Measurements from ENCODE around the gene FCAMR.

FCAMR gene, protein sequence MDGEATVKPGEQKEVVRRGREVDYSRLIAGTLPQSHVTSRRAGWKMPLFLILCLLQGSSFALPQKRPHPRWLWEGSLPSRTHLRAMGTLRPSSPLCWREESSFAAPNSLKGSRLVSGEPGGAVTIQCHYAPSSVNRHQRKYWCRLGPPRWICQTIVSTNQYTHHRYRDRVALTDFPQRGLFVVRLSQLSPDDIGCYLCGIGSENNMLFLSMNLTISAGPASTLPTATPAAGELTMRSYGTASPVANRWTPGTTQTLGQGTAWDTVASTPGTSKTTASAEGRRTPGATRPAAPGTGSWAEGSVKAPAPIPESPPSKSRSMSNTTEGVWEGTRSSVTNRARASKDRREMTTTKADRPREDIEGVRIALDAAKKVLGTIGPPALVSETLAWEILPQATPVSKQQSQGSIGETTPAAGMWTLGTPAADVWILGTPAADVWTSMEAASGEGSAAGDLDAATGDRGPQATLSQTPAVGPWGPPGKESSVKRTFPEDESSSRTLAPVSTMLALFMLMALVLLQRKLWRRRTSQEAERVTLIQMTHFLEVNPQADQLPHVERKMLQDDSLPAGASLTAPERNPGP

DNA sequence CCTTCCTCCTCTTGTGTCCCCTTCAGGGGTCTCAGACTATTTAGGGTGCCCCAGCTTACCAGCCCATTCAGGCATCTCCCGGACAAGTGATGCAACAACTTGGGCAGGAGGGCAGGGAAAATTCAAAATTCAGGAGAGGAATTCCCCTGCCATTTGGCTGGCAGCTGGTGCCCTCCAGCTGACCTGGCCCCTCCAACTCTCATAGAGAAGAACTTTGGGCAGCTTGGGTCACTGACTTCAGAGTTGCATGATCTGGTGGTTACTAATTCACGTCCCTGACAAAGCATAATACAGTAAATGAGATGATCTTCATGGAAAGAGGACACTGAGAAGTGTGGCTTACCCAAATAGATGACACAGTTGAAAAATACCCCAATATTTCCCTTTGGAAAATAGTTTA is at the start of gene FCAMR:
Gene FCAMR, minus strand, starts transcription at position 15 of the 400 bp plus-strand sequence. CDS start 335 bp downstream, outside the sequence.
- DNase-seq (ENCODE audit: low read depth), result no peak

DNA sequence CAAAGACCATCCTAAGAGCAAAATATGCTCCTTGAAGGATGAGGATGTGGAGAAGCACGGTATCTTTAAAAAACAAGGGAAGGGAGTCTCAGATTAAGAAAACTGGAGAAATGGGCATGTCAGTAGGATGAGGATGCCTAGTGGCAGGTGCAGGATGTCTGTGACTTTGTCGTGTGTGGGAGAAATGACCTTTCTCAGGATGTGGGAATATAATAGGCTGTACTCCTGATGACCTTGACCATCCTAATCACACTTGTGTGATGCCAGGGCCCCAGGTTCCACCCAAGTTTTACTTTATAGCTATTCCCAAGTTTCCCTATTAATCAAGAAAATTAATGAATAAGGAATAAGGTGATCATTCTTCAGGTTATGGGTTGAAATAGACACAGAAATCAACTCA is 49.4 kb upstream of the FCAMR start:
- no peak for DNase-seq (ENCODE audit: low read depth)

DNA sequence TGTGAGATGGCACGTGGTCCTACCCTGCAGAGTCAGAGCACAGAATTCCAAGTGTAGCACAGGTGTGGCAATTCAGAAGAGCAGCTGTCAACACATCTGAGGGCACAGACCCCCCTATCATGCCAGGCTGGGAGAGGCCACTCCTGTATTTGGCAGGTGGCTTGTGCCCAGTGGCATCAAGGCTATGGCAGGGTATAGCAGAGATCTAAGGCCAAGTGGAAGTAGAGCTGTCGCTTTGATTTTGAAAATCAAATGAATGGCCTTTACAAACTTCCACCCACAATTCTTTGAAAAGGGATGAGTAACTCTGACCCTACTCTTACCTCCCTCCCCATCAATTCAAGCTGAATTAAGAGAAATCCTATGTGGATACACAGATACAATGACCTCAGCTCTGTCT is 48.9 kb upstream of the FCAMR start:
- DNase-seq (ENCODE audit: low read depth), result no peak

DNA sequence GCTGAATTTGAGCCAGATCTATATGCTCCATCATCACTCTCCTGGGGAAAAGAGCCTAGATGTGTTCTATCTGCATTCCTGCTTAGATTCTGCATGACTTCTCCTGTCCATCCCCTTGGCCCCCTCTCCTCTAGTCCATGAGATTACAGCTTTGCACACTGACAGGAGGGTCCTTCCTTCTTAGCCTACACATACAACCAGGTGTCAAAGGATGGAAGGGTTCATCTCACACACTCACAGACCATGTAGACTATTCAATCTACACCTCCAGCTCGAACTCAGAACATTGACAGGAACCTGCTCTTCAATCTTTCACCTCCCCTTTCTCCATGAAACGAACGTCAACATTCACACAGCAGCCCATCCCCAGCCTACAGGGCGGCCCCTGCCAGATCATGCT is 48.4 kb upstream of the FCAMR start:
- no peak for DNase-seq (ENCODE audit: low read depth)

DNA sequence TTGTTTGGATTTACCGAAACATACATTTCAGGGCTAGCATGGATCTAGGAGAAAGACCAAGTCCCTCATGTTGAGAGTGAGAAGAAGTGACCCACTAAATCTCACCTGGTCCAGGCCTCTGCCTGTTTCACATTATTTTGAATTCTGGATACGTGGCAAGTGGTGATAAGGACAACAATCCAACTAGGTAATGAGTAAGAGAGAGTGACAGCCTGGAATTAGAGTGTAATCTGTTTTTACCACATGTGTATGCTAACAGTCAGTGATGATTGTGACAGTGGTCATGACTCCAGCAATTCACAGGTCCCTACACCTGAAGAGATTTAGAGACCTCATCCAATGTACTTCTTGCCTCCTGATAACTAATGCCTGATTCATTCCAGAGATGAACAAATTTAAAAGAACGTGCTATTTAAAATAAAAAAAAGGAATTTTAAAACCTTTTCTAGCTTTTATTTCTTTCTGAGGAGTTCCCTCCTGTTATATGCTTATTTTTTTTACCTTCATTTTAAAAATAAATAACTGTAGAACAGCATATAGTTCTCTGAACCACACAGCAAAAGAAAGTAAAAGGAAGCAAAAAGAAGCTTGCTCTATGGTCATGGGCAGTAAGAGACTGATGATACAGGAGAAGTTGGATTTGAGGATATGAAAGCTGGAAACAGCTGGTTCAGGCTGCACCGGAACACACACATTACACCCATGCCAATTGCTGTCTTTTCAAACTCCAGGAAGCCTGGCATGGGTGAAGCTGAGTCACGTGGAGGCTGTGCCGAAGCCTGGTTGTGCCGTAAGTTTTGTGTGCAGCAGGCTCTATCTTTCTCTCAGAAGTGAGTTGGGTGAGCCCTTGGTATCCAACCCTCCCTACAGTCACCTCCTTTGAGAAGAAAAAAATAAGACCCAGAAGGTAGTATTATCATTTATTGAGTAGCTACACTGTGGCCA is 47.6 kb upstream of the FCAMR start:
- no peak for DNase-seq (ENCODE audit: low read depth)

DNA sequence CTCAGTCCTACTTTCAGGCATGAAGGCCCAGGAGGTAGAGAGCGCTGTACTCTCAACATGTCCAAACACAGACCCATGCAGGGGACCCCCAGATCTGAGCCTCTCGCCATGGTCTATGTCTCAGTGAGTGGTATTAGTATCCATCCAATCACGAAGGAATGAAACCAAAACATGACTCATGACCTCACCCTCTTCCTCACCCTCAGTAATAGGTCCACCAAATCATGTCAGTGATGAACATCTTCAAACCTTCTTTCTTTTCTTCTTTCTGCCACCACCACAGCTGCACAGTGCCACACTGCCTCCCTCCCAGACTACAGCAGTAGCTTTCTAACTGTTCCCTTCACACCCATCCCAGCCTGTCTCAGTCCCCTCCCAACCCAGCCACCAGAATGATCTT is 45.5 kb upstream of the FCAMR start:
- DNase-seq (ENCODE audit: low read depth), result no peak

DNA sequence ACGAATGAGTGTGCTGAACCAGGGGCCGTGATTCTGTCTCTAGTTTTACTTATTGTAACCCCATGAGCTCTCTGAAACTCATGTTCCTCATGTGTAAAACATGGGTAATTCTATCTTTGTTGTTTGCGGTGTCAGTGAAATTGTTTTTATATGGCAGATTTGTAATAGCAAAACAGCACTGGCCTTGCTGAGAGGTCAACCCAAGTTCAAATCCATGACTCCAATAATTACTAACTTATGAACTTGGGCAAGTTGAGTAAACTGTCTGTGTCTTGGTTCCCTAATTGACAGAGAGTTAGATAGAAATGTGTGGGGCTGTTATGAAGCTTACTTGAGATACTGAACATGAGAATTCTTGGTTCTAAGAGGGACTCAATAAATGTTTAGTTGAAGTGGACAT is 44.5 kb upstream of the FCAMR start:
- DNase-seq (ENCODE audit: low read depth), result no peak

DNA sequence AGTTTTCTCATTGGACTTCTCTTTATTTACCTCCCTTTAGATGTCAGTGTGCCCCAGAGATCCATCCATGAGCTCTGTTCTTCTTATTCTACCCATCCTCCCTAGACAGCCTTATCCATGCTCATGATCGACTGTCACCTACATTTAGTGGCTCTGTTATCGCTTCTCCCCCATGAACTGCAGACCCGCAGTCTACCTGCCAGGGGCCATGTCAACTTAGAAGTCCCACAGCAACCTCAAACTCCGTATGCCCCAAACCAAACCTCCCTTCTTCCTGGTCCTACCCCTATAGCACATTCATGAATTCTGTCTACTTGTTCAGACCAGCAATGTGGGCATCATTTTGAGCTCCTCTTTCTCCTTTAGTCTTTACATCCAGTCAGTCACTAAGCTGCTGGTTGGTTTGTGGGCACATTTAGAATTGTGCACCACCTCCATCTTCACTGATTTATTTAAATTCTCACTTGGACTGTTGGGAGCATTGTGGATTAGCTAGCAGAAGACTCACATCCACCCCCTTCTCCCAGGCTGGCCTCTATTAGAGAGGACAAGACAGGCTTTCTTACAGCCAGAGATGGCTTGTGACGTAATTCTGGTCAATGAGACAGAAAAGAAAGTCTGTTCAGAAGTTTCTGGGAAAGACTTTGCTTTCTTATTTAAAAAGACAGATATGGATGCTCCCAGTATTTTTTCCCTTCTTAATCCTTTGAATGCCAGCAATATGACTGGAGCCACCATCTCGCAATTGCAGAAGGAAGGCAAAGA is 43.2 kb upstream of the FCAMR start:
- no peak for DNase-seq (ENCODE audit: low read depth)

DNA sequence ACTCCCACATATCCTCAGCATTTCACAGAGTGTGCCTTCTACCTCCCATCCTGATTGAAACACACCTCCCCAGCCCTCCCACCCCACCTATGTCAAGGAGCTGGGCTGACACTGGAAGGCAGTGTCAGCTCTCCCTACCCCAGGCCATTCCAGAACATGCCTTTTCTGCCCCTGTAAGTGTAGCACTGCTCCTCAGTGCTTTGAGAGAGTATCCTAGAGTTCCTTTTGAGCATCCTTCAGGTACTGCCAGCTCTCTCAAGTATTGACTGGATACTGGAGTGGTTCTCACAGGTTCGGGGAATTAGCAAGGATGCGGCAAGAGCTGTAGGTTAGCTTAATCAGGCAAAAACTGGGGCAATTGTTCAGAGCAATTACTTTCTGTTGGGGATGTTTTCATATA is 40.5 kb upstream of the FCAMR start:
- DNase-seq (ENCODE audit: low read depth), result no peak

DNA sequence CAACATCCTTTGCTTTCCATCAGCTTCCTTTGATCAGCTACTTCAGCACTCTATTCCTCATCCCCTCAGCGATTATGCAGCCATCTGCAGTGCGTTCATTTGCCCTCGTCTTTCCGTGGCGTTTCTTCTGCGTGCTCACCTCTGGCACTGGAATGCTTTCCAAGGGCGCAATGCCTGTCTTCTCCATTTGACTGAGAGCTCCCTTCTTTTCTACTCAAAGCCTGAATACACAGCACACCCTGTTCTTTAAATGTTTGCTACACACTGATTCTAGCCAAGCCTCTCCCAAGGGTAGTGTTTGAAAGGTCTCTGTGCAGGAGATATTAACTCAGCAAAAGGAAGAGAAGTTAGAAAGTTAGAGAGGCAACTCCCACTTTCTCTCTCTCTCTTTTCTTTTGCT is 39.7 kb upstream of the FCAMR start:
- DNase-seq (ENCODE audit: low read depth), result no peak

DNA sequence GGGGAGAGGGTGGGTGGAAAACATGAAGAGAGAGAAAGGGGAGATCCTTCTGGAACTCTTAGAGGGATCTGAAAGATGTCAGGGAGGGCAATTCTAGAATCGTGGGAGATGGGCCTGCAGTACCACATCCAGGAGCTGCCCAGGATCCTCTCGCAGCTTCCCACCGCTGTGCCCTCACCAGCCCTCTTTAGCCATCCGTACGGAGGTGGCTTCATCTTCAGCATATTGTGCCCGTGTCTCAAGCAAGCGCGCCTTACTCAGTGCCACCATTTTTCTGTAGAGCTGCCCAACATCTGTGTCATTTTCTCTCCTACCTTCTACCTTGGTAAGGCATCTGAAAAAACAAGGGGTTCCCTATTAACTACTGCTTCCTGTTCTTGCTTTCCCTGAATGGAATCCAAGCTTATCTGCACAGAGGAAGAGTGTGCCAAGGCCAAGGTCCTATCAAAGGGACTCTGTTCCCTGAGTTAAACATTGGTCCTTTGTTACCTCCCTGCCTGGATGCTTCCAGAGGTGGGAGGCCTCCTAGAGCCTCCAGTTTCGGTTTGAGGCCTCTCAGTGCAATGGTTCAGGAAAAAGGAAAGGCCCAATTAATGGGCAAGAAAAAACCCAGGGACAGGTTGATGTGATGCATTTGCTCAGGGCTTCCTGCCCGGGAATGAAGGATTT is 39.1 kb upstream of the FCAMR start:
- DNase-seq (ENCODE audit: low read depth), result no peak

DNA sequence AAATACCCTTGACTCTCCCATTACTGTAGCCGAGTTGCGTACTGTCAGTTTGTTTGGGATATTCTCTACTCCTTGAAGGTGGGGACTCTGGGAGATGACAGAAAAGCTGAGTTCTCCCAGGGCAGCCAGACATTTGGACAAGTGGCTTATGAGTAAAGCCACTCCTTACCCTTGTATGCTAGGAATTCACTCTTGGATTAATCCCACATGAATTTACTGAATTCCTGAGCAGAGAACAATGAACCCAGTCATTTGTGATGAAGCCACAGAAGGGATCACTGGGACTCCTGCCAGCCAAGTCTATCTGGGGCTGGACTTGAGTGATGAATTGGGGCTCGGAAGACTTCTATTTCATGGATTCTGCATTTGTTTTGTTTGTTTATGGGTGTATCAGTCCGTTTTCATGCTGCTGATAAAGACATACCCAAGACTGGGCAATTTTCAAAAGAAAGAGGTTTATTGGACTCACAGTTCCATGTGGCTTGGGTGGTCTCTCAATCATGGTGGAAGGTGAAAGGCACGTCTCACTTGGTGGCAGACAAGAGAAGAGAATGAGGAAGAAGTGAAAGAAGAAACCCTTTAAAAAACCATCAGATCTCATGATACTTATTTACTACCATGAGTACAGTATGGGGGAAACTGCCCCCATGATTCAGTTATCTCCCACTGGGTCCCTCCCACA is 37.2 kb upstream of the FCAMR start:
- DNase-seq (ENCODE audit: low read depth), result no peak

DNA sequence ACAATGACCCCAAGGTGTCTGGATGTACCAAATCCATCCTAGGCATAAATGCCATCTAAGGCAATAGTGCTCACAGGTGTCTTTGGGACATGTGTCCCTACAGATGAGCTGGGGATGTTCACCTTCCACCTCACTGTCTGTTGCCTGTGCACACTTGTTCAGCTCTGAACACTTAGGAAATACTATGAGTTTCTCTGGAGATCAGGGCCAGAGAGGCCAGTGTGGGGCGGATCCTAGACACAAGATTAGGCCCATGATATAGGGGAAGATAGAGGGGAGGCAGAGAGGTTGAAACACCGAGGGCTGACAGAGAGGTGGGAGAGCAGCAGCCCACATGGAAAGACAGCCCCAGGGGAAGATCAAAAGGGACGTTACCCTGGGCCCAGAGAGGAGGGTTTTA is 36.7 kb upstream of the FCAMR start:
- DNase-seq (ENCODE audit: low read depth), result no peak

DNA sequence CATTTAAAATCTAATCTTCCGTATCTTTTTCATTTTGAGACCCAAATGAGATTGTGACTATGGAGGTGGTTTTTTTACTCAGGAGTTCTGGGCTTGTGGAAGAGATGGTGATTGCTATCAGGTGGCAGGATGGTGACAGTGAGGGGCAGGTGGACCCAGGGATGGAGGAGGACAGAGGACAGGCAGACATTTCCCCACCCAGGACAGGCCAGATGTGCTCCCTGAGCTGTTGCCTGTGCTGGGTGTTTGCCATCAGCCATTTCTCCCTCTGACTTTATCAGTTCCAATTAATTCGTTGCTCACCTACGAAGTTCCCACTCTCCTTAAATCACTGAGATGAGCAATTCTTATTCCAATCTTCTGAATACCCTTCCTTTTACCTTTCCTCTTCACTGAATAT is 35.8 kb upstream of the FCAMR start:
- DNase-seq (ENCODE audit: low read depth), result no peak

DNA sequence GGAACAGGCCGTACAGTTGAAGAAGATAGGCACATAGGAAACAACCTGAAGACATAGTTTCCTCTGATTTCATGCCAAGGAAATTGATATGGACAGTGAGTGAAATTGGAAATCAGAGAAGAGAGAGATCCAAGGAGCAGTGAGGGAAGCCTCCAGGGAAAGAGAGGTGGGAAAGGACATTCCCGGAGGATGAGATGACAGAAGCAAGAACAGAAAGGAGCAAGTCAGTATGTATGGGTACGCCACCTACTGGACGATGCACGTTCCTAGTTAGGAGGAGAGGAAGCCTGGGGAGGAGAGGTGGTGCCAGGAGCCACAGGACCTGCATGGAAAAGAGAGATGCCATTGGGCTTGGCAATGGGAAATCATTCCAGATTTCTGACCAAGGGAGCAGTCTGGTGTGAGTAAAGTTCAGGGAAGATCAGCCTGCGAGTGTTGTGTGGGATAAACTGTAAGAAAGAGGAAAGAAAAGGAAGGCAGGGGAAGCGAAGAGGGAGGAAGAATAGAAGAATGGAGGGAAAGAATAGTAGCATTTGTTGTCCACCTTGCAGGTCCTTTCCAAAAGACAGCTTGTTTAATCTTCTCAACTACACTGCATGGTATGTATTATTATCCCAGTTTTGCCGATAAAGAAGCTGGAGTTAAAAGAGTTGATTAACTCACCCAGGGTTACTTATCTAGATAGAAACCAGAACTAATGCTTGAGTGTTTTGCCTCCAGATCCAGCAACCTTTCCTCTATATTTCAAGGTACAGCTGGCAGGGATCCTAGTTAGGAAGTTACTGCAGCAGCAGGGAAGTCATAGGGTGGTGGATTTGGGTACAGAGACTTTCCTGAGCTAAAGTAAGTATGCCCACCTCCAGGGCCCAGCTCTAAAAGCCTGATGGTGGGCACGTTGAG is 34.9 kb upstream of the FCAMR start:
- no peak for DNase-seq (ENCODE audit: low read depth)

DNA sequence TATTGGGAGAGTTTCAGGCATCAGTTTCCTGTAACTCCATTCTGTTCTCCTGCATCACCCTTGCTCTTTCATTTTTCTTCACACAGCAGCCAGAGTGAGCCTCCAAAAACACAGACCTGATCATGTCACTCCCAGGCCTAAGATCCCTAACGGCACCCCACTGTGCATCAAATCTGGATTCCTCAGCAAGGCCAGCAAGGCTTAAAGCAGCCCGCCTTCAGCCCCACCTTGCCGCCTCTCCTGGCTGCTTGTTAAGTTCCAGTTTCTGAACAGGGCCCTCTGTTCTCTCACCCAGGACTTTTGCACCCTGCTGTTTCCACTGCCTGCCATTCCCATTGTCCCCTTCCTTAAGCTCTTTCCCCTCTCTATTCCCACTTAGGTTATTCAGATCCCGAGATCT is 33.0 kb upstream of the FCAMR start:
- DNase-seq (ENCODE audit: low read depth), result no peak

DNA sequence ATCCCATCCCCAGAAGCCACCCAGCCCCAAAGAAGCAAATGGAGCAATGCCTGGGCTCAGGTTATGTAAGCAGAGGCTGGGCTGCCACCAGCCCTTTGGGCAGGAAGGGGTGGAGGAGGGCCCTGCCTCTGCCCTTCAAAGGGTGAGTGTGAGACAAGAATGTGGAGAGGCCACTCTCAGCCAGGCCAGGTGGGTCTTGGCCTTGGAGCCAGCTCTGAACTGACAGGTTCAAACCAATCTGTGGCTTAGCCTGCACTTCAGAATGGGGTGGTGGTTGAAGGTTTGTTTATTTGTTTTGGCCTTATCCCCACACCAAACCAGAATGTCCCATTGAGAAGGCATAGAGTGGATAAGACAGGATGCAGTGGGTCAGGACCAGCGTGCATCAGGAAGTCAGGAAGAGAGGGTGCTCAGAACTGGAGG is 32.5 kb upstream of the FCAMR start:
- DNase-seq (ENCODE audit: low read depth), result no peak

DNA sequence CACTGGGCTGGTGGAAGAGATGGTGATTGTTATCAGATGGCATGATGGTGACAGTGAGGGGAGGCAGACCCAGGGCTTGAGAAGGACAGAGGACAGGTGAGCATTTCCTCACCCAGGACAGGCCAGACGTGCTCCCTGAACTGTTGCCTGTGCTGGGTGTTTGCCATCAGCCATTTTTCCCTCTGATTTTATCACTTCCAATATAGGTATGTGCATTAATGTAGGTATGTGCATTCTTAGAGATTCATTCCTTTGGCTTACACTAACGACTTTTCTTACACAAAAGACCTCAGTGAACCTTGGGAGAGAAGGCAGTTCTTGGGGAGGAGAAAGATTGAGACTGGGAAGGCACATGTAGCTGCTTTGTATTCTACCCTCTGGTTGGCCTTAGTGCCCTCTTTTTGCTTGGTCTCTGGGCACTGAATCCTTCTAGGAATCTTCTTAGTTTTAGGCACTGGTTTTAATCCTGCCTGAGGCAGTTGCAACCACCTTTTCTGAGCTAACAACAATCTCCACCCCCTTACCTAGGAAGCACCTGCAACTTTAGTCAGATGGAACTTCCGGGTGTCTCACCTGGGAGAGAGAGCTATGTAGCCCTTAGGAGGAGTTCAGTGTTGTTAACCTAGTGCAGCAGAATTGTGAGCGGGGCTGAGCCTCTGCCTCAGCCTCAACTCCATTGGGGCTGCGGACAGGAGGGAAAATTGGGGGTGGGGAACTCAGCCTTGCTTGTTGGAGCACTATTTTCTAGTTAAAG is 31.4 kb upstream of the FCAMR start:
- DNase-seq (ENCODE audit: low read depth), result no peak

DNA sequence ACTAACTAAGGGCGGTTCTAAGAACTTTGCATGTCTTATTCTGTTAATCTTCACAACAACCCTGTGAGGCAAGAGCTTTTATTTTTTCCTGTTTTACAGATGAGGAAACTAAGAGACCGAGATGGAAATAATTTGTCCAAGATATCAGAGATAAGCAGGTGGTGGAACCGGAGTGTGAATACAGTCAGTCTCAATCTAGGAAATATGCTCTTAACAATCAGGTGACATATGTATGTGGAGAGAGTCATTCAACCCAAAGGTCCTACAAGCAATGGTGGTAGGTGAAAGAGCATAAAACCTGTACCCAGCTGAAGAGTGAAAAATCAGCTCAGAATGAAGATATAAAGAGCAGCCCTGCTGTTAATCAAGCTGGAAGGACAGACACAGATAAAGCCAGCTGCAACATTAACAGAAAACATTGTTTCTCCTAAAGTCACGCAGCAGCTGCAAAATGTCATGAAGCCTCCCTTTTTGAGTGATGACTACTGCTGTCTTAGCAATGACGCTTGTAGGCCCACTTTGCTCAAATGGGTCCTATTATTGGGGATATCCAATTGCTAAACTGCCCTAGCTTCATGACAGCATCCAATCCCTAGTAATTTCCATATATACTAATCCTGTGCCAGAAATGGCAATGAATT is 30.5 kb upstream of the FCAMR start:
- no peak for DNase-seq (ENCODE audit: low read depth)
